Naive thymus-derived CD4-positive, alpha-beta T cell (primary cell): Measurements from ENCODE around the gene ELMO3. TPM values are rescaled to one million over a fixed set of nuclear protein-coding genes. Genes with fewer than 3 reads are reported as not detected.

Experiments
- ATAC-seq: fragments of 150-1000 bp; cut with Tn5 transposase; 2 replicates; pipeline ENCODE4 v1.10.0; 2021; ENCODE audit warnings: mild to moderate bottlenecking, moderate library complexity
- CTCF ChIA-PET: fragments of 350-600 bp; sonication (Branson Sonifier 250); formaldehyde crosslinking; loops from one replicate; lab custom pipeline; 2021; ENCODE audit warnings: antibody characterized with exemption; lab: Charles Lee
- POLR2A ChIA-PET: fragments of 350-600 bp; sonication (Branson Sonifier 250); formaldehyde crosslinking; loops from one replicate; lab custom pipeline; 2021; ENCODE audit warnings: antibody characterized with exemption, inconsistent platforms; lab: Charles Lee
- DNase-seq, 9 donors: peaks; one replicate each; pipeline versions ENCODE4 v3.0.0 to v3.0.0-alpha.2; 2020 to 2022; ENCODE audit warnings: mixed read lengths in 1 of 9
- H3K27ac ChIP-seq: one replicate; pipeline ENCODE4 v1.7.0; 2013; ENCODE audit warnings: mild to moderate bottlenecking, low read depth, low read length, moderate library complexity
- H3K27me3 ChIP-seq, 2 donors: one replicate each; pipeline ENCODE4 v1.7.0; 2013; ENCODE audit warnings: low read length in 2 of 2, mild to moderate bottlenecking in 2 of 2, moderate library complexity in 2 of 2; ENCODE audit not compliant: control insufficient read depth in 2 of 2, insufficient read depth in 2 of 2
- H3K36me3 ChIP-seq, 3 experiments: 1 replicate in 2 of 3; 2 replicates in 1 of 3; pipeline ENCODE4 v1.7.0; 2013; ENCODE audit warnings: low read length in 3 of 3, mild to moderate bottlenecking in 3 of 3, moderate library complexity in 1 of 3; ENCODE audit not compliant: insufficient read depth in 3 of 3, control insufficient read depth in 2 of 3
- H3K4me1 ChIP-seq, 2 donors: one replicate each; pipeline ENCODE4 v1.7.0; 2013; ENCODE audit warnings: low read length in 2 of 2, mild to moderate bottlenecking in 2 of 2, moderate library complexity in 1 of 2; ENCODE audit not compliant: control insufficient read depth in 2 of 2, insufficient read depth in 2 of 2
- H3K4me3 ChIP-seq: 2 replicates; pipeline ENCODE4 v1.7.0; 2013; ENCODE audit warnings: mild to moderate bottlenecking, low read length
- H3K9me3 ChIP-seq, 3 experiments: 1 replicate in 2 of 3; 2 replicates in 1 of 3; pipeline ENCODE4 v1.7.0; 2013; ENCODE audit warnings: low read length in 3 of 3; ENCODE audit not compliant: control insufficient read depth in 2 of 3
- H3K27ac Mint-ChIP-seq, 9 donors: one replicate each; pipeline ENCODE4 v1.8.0; 2020 to 2022; ENCODE audit warnings: mixed read lengths in 9 of 9, mild to moderate bottlenecking in 8 of 9, moderate library complexity in 5 of 9, inconsistent platforms in 2 of 9
- H3K27me3 Mint-ChIP-seq, 5 donors: one replicate each; pipeline ENCODE4 v1.8.0; 2021 to 2022; ENCODE audit warnings: mixed read lengths in 5 of 5, mild to moderate bottlenecking in 1 of 5
- H3K36me3 Mint-ChIP-seq, 5 donors: one replicate each; pipeline ENCODE4 v1.8.0; 2020 to 2022; ENCODE audit warnings: mixed read lengths in 5 of 5, mild to moderate bottlenecking in 3 of 5, inconsistent platforms in 1 of 5
- H3K4me1 Mint-ChIP-seq, 7 donors: one replicate each; pipeline ENCODE4 v1.8.0; 2020 to 2022; ENCODE audit warnings: mixed read lengths in 7 of 7, mild to moderate bottlenecking in 3 of 7, inconsistent platforms in 1 of 7
- H3K4me3 Mint-ChIP-seq, 10 donors: one replicate each; pipeline ENCODE4 v1.8.0; 2020 to 2022; ENCODE audit warnings: mild to moderate bottlenecking in 10 of 10, mixed read lengths in 10 of 10, moderate library complexity in 6 of 10, inconsistent platforms in 2 of 10
- H3K9me3 Mint-ChIP-seq, 11 donors: one replicate each; pipeline ENCODE4 v1.8.0; 2020 to 2022; ENCODE audit warnings: mixed read lengths in 11 of 11, mild to moderate bottlenecking in 4 of 11, inconsistent platforms in 1 of 11, moderate library complexity in 1 of 11
- intact Hi-C, 2 donors: fragments of 100-400 bp; cut with micrococcal nuclease; formaldehyde crosslinking; loops; one replicate each; pipeline ENCODE4 v1.15.1; 2023
- polyA plus RNA-seq, 2 donors: library from polyadenylated mRNA; unstranded; fragments of 300-500 nt; fragmentation: Illumina TruSeq; gene quantifications; one replicate each; pipeline ENCODE4 v1.2.3, GENCODE V29; 2021
- total RNA-seq, 6 experiments: library from RNA in 5 of 6; stranded (reverse) in 5 of 6; gene quantifications; 1 replicate in 5 of 6; 2 replicates in 1 of 6; pipeline ENCODE4 v1.2.3 and lab custom pipeline; 2021 to 2026

ELMO3 gene
- total and polyA plus RNA-seq, 7 experiments from 2014 or later, result 0.07 to 9.1 (median 5.6) TPM; not detected in 1

- Histone ChIP-seq H3K4me1 (peaks cover 12 to 15% of the 10 kb centered on the region in 2 donors), H3K27me3 (no peaks in the 10 kb centered on the region), H3K9me3 (no peaks in the 10 kb centered on the region), H3K27ac (no peak overlapping the region), H3K36me3 (peaks cover 0 to 7% (median 0%) of the 10 kb centered on the region in 3 experiments), H3K4me3 (peak overlapping the region; percentile 25)
- CTCF ChIA-PET, result interaction anchor here (0.6 to 2.4 kb wide), 11 partner anchors 8 to 241 kb away, joined by 3 to 15 read pairs (median 6); partner anchors contain the start of genes FBXL8 and TRADD
- H3K27me3 Mint-ChIP-seq, result peaks cover 0 to 15% (median 0%) of the 10 kb centered on the region in 5 donors
- H3K9me3 Mint-ChIP-seq, result no peaks in the 10 kb centered on the region
- H3K36me3 Mint-ChIP-seq, result no peaks in the 10 kb centered on the region
- H3K27ac Mint-ChIP-seq, result peak overlapping the region in 6 of 9 donors; percentile 52 to 86 (median 65)
- ATAC-seq, result no peak
- no peak for DNase-seq
- peaks cover 8 to 15% (median 11%) of the 10 kb centered on the region in 7 donors for H3K4me1 Mint-ChIP-seq
- intact Hi-C loops, result loop anchor here (1.0 to 2.0 kb wide), 6 partner anchors 42 to 238 kb away; partner anchors contain the start of genes PHAF1 (in 1 of the 2) and TMEM208 (in 1 of the 2)
- peak overlapping the region in 5 of 10 donors; percentile 80 to 91 (median 89) for H3K4me3 Mint-ChIP-seq
- POLR2A ChIA-PET, result interaction anchor here (0.6 to 4.2 kb wide), 8 partner anchors 12 to 251 kb away, joined by 3 to 22 read pairs (median 4); partner anchors contain the start of genes CIAO2B, FBXL8, TMEM208 and TRADD
These were observed 13.2 kb upstream of the ELMO3 start for GRCh38 chr16:67185651-67186134.

GRCh38 chr16:67186550-67186950 lies 12.4 kb upstream of the ELMO3 start:
- intact Hi-C loops, result no loop called here
- H3K4me3 ChIP-seq, result no peak overlapping the region

GRCh38 chr16:67187175-67187890 lies 11.6 kb upstream of the ELMO3 start:
- no peak overlapping the region for H3K27ac ChIP-seq
- H3K36me3 Mint-ChIP-seq, result no peaks in the 10 kb centered on the region
- no peaks in the 10 kb centered on the region for H3K9me3 Mint-ChIP-seq
- ATAC-seq (no peak), DNase-seq (no peak)
- H3K27me3 ChIP-seq, result no peaks in the 10 kb centered on the region
- H3K4me3 Mint-ChIP-seq, result no peak overlapping the region
- intact Hi-C loops, result no loop called here
- peaks cover 11 to 25% (median 19%) of the 10 kb centered on the region in 7 donors for H3K4me1 Mint-ChIP-seq
- peaks cover 18 to 20% of the 10 kb centered on the region in 2 donors for H3K4me1 ChIP-seq
- H3K27me3 Mint-ChIP-seq, result peaks cover 0 to 15% (median 0%) of the 10 kb centered on the region in 5 donors
- CTCF ChIA-PET, result interaction anchor here (0.5 to 1.1 kb wide), 3 partner anchors 32 to 641 kb away, joined by 3 read pairs; no protein-coding TSS in a partner anchor
- H3K9me3 ChIP-seq, result no peaks in the 10 kb centered on the region
- H3K27ac Mint-ChIP-seq, result no peak overlapping the region
- POLR2A ChIA-PET, result interaction anchor here (0.6 to 1.0 kb wide), 3 partner anchors 25 to 658 kb away, joined by 3 to 4 read pairs (median 4); no protein-coding TSS in a partner anchor
- H3K4me3 ChIP-seq, result no peak overlapping the region
- H3K36me3 ChIP-seq, result peaks cover 0 to 7% (median 0%) of the 10 kb centered on the region in 3 experiments

More at GRCh38 chr16:67186550-67186950, 12.4 kb upstream of the ELMO3 start:
- Histone ChIP-seq H3K9me3 (no peaks in the 10 kb centered on the region), H3K4me1 (peaks cover 16 to 18% of the 10 kb centered on the region in 2 donors), H3K27ac (no peak overlapping the region), H3K27me3 (no peaks in the 10 kb centered on the region), H3K36me3 (peaks cover 0 to 7% (median 0%) of the 10 kb centered on the region in 3 experiments)
- peaks cover 0 to 15% (median 0%) of the 10 kb centered on the region in 5 donors for H3K27me3 Mint-ChIP-seq
- no peak overlapping the region for H3K27ac Mint-ChIP-seq
- POLR2A ChIA-PET, result interaction anchor here (0.7 to 4.2 kb wide), 2 partner anchors 24 to 27 kb away, joined by 4 to 22 read pairs; partner anchors contain the start of genes FBXL8 and TRADD
- H3K36me3 Mint-ChIP-seq, result no peaks in the 10 kb centered on the region
- no peak for DNase-seq
- no peak overlapping the region for H3K4me3 Mint-ChIP-seq
- CTCF ChIA-PET, result interaction anchor here (0.9 to 2.4 kb wide), 2 partner anchors 11 to 31 kb away, joined by 3 to 7 read pairs; no protein-coding TSS in a partner anchor
- H3K9me3 Mint-ChIP-seq, result no peaks in the 10 kb centered on the region
- H3K4me1 Mint-ChIP-seq, result peaks cover 11 to 21% (median 14%) of the 10 kb centered on the region in 7 donors
- no peak for ATAC-seq

GRCh38 chr16:67188323-67188722 lies 10.6 kb upstream of the ELMO3 start:
- intact Hi-C loops, result no loop called here
- Mint-ChIP-seq H3K9me3 (no peaks in the 10 kb centered on the region), H3K4me1 (peaks cover 17 to 35% (median 29%) of the 10 kb centered on the region in 7 donors), H3K27ac (no peak overlapping the region), H3K4me3 (no peak overlapping the region), H3K36me3 (peaks cover 0 to 5% (median 0%) of the 10 kb centered on the region in 5 donors), H3K27me3 (peaks cover 0 to 15% (median 0%) of the 10 kb centered on the region in 5 donors)
- CTCF ChIA-PET, result interaction anchor here (0.5 kb wide), 1 partner anchor 18 kb away, joined by 3 read pairs; the partner anchor contains the start of gene NOL3
- H3K27me3 ChIP-seq, result no peaks in the 10 kb centered on the region
- POLR2A ChIA-PET, result interaction anchor here (0.8 to 1.0 kb wide), 2 partner anchors 121 to 656 kb away, joined by 3 read pairs; no protein-coding TSS in a partner anchor
- no peak overlapping the region for H3K27ac ChIP-seq
- DNase-seq (no peak), ATAC-seq (no peak)
- H3K4me3 ChIP-seq, result no peak overlapping the region
- peaks cover 0 to 7% (median 0%) of the 10 kb centered on the region in 3 experiments for H3K36me3 ChIP-seq
- H3K9me3 ChIP-seq, result no peaks in the 10 kb centered on the region
- H3K4me1 ChIP-seq, result peaks cover 27 to 29% of the 10 kb centered on the region in 2 donors

GRCh38 chr16:67188798-67189197 lies 10.1 kb upstream of the ELMO3 start:
- Mint-ChIP-seq H3K36me3 (peaks cover 0 to 8% (median 0%) of the 10 kb centered on the region in 5 donors), H3K9me3 (no peaks in the 10 kb centered on the region), H3K4me1 (peaks cover 17 to 40% (median 34%) of the 10 kb centered on the region in 7 donors), H3K4me3 (no peak overlapping the region), H3K27ac (no peak overlapping the region), H3K27me3 (peaks cover 0 to 15% (median 0%) of the 10 kb centered on the region in 5 donors)
- ATAC-seq (no peak), DNase-seq (no peak)
- peaks cover 32 to 34% of the 10 kb centered on the region in 2 donors for H3K4me1 ChIP-seq
- ChIA-PET POLR2A (interaction anchor here (0.8 kb wide), 1 partner anchor 655 kb away, joined by 3 read pairs; no protein-coding TSS in a partner anchor), CTCF (interaction anchor here (0.5 kb wide), 1 partner anchor 19 kb away, joined by 3 read pairs; the partner anchor contains the start of gene NOL3)
- no peaks in the 10 kb centered on the region for H3K9me3 ChIP-seq
- no peaks in the 10 kb centered on the region for H3K27me3 ChIP-seq
- H3K36me3 ChIP-seq, result peaks cover 0 to 5% (median 0%) of the 10 kb centered on the region in 3 experiments
- intact Hi-C loops, result no loop called here
- no peak overlapping the region for H3K27ac ChIP-seq
- no peak overlapping the region for H3K4me3 ChIP-seq

- intact Hi-C loops, result no loop called here
- H3K36me3 ChIP-seq, result peaks cover 7 to 14% (median 10%) of the 10 kb centered on the region in 3 experiments
- no peak within 1 kb of the TSS for H3K4me3 ChIP-seq
- Mint-ChIP-seq H3K4me1 (peaks cover 13 to 44% (median 37%) of the 10 kb centered on the region in 7 donors), H3K9me3 (no peaks in the 10 kb centered on the region), H3K36me3 (peaks cover 0 to 10% (median 0%) of the 10 kb centered on the region in 5 donors), H3K27ac (no peak within 1 kb of the TSS), H3K4me3 (peak within 1 kb of the TSS in 4 of 10 donors; percentile 23 to 92 (median 42)), H3K27me3 (peaks cover 0 to 15% (median 0%) of the 10 kb centered on the region in 5 donors)
- ChIA-PET POLR2A (no interaction called here), CTCF (interaction anchor here (1.2 to 1.7 kb wide), 2 partner anchors 35 to 54 kb away, joined by 4 read pairs; no protein-coding TSS in a partner anchor)
- H3K27ac ChIP-seq, result no peak within 1 kb of the TSS
- no peak for DNase-seq
- no peaks in the 10 kb centered on the region for H3K27me3 ChIP-seq
- H3K4me1 ChIP-seq, result peaks cover 31 to 34% of the 10 kb centered on the region in 2 donors
- no peak for ATAC-seq
- no peaks in the 10 kb centered on the region for H3K9me3 ChIP-seq
These were observed 8.9 kb upstream of the ELMO3 start, which contains the start of gene EXOC3L1 for GRCh38 chr16:67190041-67190440. TSS of gene EXOC3L1 (minus strand) at chr16:67190136. CDS start at chr16:67189676, 460 bp downstream.
